ENCODE measurements around the gene ZFP82. TPM values are rescaled to one million over a fixed set of nuclear protein-coding genes. Genes with fewer than 3 reads are reported as not detected.
A peak's percentile ranks its signal among the peaks of the same experiment; 100 is the strongest.

Gene ZFP82
- total RNA-seq, 6 experiments from 2014 or later = 1.7 to 3.9 (median 3.4) TPM

DNA sequence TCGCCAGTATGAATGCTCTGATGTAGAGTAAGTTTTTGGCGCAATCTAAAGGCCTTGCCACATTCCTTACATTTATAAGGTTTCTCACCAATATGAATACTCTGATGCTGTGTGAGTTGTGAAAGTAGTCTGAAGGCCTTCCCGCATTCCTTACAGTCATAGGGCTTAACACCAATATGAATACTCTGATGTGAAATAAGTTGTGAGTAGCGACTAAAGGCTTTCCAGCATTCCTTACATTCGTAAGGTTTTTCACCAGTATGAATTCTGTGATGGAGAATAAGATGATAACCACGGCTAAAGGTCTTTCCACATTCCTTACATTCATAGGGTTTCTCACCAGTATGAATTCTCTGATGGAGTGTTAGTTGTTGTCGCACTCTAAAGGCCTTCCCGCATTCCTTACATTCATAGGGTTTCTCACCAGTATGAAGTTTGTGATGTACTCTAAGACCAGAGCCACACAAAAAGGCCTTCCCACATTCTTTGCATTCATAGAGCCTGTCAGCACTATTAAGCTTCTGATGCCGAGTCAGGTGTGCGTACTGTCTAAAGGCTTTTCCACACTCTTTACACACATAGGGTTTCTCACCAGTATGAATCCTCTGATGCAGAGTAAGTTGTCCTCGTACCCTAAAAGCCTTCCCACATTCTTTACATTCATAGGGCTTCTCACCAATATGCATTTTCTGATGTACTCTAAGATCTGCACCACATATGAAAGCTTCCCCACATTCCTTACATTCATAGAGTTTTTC lies 25.3 kb downstream of the ZFP82 start:
- H3K36me3 Mint-ChIP-seq (ENCODE audit: low read depth) = peaks cover 63% of the 10 kb centered on the region

GRCh38 chr19:36379510-36379819 lies 39.0 kb downstream of the ZFP82 start:
- DNase-seq = no peak
- peaks cover 11% of the 10 kb centered on the region for H3K9me3 Mint-ChIP-seq
- H3K36me3 Mint-ChIP-seq (ENCODE audit: low read depth) = peaks cover 5% of the 10 kb centered on the region; the same call in 1 of the 2 replicates
- peak overlapping the region; percentile 89 for H3K4me3 Mint-ChIP-seq
- no peak for TF ChIP-seq CTCF (IDR thresholded peaks at IDR 0.05)
- peaks cover 3% of the 10 kb centered on the region; the same call in 1 of the 2 replicates for H3K27me3 Mint-ChIP-seq (ENCODE audit: insufficient read depth)
- peaks cover 11% of the 10 kb centered on the region for H3K4me1 Mint-ChIP-seq (ENCODE audit: low read depth)
- H3K27ac Mint-ChIP-seq = no peak overlapping the region

More for the DNA sequence above, 25.3 kb downstream of the ZFP82 start:
- no peak for TF ChIP-seq CTCF (IDR thresholded peaks at IDR 0.05)
- H3K27ac Mint-ChIP-seq = no peak overlapping the region
- H3K4me1 Mint-ChIP-seq (ENCODE audit: low read depth) = no peaks in the 10 kb centered on the region
- peaks cover 86% of the 10 kb centered on the region for H3K9me3 Mint-ChIP-seq
- H3K27me3 Mint-ChIP-seq (ENCODE audit: insufficient read depth) = peaks cover 2% of the 10 kb centered on the region; the same call in 1 of the 2 replicates
- no peak overlapping the region for H3K4me3 Mint-ChIP-seq
- no peak for DNase-seq

DNA sequence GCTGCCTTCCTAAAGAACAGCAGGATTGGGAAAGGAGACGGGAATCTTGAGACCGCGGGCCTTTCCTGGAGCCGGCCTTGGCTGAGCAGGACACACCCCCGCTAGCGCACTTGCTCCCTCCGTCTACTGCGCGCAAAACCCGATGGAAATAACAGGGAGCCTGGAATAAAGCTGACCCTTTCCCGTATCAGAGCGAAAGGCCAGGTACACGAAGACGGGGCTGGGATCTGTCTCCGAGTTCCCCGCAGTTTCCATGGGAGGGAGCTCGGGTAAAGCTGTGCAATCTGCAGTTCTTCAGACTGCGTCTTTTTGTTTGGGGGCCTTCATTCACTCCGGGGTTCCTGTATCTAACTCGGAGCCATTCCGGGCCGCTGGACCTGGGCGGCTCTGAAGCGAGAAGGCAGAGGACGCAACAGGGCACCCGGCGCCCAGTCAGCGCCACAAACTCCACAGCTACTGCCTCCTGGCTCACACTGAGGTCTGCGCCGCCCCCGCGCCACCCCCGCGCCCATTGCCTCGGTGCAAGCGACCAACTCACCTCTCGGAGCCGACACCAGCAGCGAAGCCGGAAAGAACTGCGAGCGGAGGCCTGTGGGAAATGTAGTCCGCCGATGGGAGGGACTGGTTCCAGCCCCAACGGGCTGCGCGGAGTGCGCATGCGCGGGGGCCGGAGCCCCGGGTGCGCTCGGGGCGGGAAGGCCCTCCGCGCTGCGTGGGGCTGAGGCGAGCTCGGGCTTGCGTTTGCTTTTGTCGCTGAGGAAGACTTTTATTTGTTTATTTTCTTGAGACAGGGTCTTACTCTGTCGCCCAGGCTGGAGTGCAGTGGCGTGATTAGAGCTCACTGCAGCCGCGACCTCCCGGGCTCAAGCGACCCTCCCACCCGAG lies 39.6 kb downstream of the ZFP82 start, which contains the start of gene ZFP14:
TSS of gene ZFP14 (minus strand) at position 577 of the 885 bp plus-strand sequence. CDS start 11,309 bp downstream, outside the sequence.
- peak; percentile 38 for TF ChIP-seq CTCF (IDR thresholded peaks at IDR 0.05)
- peaks cover 11% of the 10 kb centered on the region for H3K4me1 Mint-ChIP-seq (ENCODE audit: low read depth)
- peak within 1 kb of the TSS; percentile 89 for H3K4me3 Mint-ChIP-seq
- peaks cover 5% of the 10 kb centered on the region; the same call in 1 of the 2 replicates for H3K36me3 Mint-ChIP-seq (ENCODE audit: low read depth)
- H3K27me3 Mint-ChIP-seq (ENCODE audit: insufficient read depth) = peaks cover 3% of the 10 kb centered on the region; the same call in 1 of the 2 replicates
- peaks cover 11% of the 10 kb centered on the region for H3K9me3 Mint-ChIP-seq
- peak within 1 kb of the TSS; percentile 56 for H3K27ac Mint-ChIP-seq
- peak; percentile 86 for DNase-seq

DNA sequence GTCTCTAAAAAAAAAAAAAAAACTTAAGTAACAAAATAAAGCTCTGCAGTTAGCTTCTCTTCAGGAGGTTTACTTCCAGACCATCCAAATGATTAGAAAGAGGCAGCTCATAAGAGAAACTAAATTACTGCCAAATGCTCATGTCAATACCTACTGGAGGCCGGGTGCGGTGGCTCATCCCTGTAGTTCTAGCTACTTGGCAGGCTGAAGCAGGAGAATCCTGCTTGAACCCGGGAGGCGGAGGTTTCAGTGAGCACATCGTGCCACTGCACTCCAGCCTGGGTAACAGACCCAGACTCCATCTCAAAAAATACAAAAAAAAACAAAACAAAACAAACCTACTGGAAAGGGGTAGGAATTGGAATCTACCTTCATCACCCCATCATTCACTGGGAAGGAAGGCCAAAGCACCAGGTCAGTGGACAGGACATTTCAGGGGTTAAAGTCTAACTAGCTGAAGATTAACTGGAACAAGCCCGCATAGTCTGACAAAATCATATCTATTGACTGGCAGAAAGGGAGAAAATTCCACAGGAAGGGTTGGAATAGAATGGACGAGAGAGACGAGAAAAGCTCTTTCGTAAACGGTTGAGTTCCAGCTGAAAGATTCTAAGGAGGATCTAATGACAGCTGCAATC lies 40.8 kb downstream of the ZFP82 start:
- H3K9me3 Mint-ChIP-seq = peaks cover 8% of the 10 kb centered on the region
- H3K4me3 Mint-ChIP-seq = peak overlapping the region; percentile 89
- H3K27ac Mint-ChIP-seq = peak overlapping the region; percentile 56
- H3K27me3 Mint-ChIP-seq (ENCODE audit: insufficient read depth) = peaks cover 3% of the 10 kb centered on the region; the same call in 1 of the 2 replicates
- no peak for TF ChIP-seq CTCF (IDR thresholded peaks at IDR 0.05)
- H3K4me1 Mint-ChIP-seq (ENCODE audit: low read depth) = peaks cover 11% of the 10 kb centered on the region
- H3K36me3 Mint-ChIP-seq (ENCODE audit: low read depth) = peaks cover 2% of the 10 kb centered on the region
- no peak for DNase-seq

- no peak for DNase-seq
- Mint-ChIP-seq H3K36me3 (ENCODE audit: low read depth) (peaks cover 15% of the 10 kb centered on the region), H3K27me3 (ENCODE audit: insufficient read depth) (peaks cover 3% of the 10 kb centered on the region; the same call in 1 of the 2 replicates), H3K27ac (no peak overlapping the region), H3K4me3 (no peak overlapping the region), H3K9me3 (peaks cover 32% of the 10 kb centered on the region), H3K4me1 (ENCODE audit: low read depth) (peaks cover 11% of the 10 kb centered on the region)
- TF ChIP-seq CTCF (IDR thresholded peaks at IDR 0.05) = no peak
Observed at GRCh38 chr19:36373638-36374156, 44.7 kb downstream of the ZFP82 start.
